Measurements from ENCODE around the gene CES4A. TPM values are rescaled to one million over a fixed set of nuclear protein-coding genes. Genes with fewer than 3 reads are reported as not detected.
"Not testable (repeated sequence)": the region's sequence is repeated elsewhere in the genome, so short reads cannot be mapped to it uniquely, and the experiment has no call there.

CES4A gene
- polyA plus RNA-seq, 1 experiment = 2.8 TPM

- ChIA-PET POLR2A (interaction anchor here (0.6 kb wide), 2 partner anchors 34 to 206 kb away, joined by 3 read pairs; no protein-coding TSS in a partner anchor), CTCF (interaction anchor here (0.6 to 2.0 kb wide), 4 partner anchors 10 to 317 kb away, joined by 3 to 6 read pairs (median 4); no protein-coding TSS in a partner anchor)
- no peak overlapping the region for H3K4me3 ChIP-seq (ENCODE audit: low read depth, low read length)
- no peak for TF ChIP-seq CTCF (IDR thresholded peaks at IDR 0.05; ENCODE audit: low read depth, low read length)
- H3K27me3 ChIP-seq (ENCODE audit: control insufficient read depth, insufficient read depth, low read length) = peaks cover 6% of the 10 kb centered on the region
- no peak overlapping the region for H3K27ac ChIP-seq (ENCODE audit: low read depth, low read length)
- no peaks in the 10 kb centered on the region for H3K9me3 ChIP-seq (ENCODE audit: control insufficient read depth, insufficient read depth, low read length)
- no peak for DNase-seq (ENCODE audit: low read depth, low spot score)
These were observed 44.3 kb upstream of the CES4A start for GRCh38 chr16:66944054-66944441.

- not testable (repeated sequence) for H3K9me3 ChIP-seq (ENCODE audit: control insufficient read depth, insufficient read depth, low read length); H3K27ac ChIP-seq (ENCODE audit: low read depth, low read length); DNase-seq (ENCODE audit: low read depth, low spot score); H3K4me3 ChIP-seq (ENCODE audit: low read depth, low read length)
- ChIA-PET POLR2A (interaction anchor here (0.7 kb wide), 1 partner anchor 387 kb away, joined by 3 read pairs; no protein-coding TSS in a partner anchor), CTCF (interaction anchor here (2.0 to 2.8 kb wide), 2 partner anchors 9 to 50 kb away, joined by 5 to 13 read pairs; no protein-coding TSS in a partner anchor)
- peaks cover 13% of the 10 kb centered on the region for H3K27me3 ChIP-seq (ENCODE audit: control insufficient read depth, insufficient read depth, low read length)
These were observed 43.4 kb upstream of the CES4A start for GRCh38 chr16:66944971-66945370.

GRCh38 chr16:66945939-66946338 lies 42.5 kb upstream of the CES4A start:
- H3K9me3 ChIP-seq (ENCODE audit: control insufficient read depth, insufficient read depth, low read length) = peaks cover under 1% of the 10 kb centered on the region; the same call in 1 of the 2 replicates
- POLR2A ChIA-PET = interaction anchor here (0.6 to 0.8 kb wide), 2 partner anchors 19 to 196 kb away, joined by 3 read pairs; no protein-coding TSS in a partner anchor
- H3K27ac ChIP-seq (ENCODE audit: low read depth, low read length) = no peak overlapping the region
- no peak overlapping the region for H3K4me3 ChIP-seq (ENCODE audit: low read depth, low read length)
- no peak for TF ChIP-seq CTCF (IDR thresholded peaks at IDR 0.05; ENCODE audit: low read depth, low read length)
- no peak for DNase-seq (ENCODE audit: low read depth, low spot score)
- peaks cover 17% of the 10 kb centered on the region for H3K27me3 ChIP-seq (ENCODE audit: control insufficient read depth, insufficient read depth, low read length)
- CTCF ChIA-PET = interaction anchor here (0.6 to 2.8 kb wide), 3 partner anchors 14 to 204 kb away, joined by 3 to 13 read pairs (median 7); no protein-coding TSS in a partner anchor

- Histone ChIP-seq H3K4me3 (ENCODE audit: low read depth, low read length) (no peak overlapping the region), H3K27ac (ENCODE audit: low read depth, low read length) (no peak overlapping the region), H3K27me3 (ENCODE audit: control insufficient read depth, insufficient read depth, low read length) (peaks cover 17% of the 10 kb centered on the region), H3K9me3 (ENCODE audit: control insufficient read depth, insufficient read depth, low read length) (peaks cover 3% of the 10 kb centered on the region; the same call in 1 of the 2 replicates)
- ChIA-PET POLR2A (interaction anchor here (0.8 kb wide), 1 partner anchor 195 kb away, joined by 3 read pairs; no protein-coding TSS in a partner anchor), CTCF (interaction anchor here (0.6 to 2.8 kb wide), 4 partner anchors 10 to 205 kb away, joined by 3 to 13 read pairs (median 6); no protein-coding TSS in a partner anchor)
- DNase-seq (ENCODE audit: low read depth, low spot score) = no peak
- TF ChIP-seq CTCF (IDR thresholded peaks at IDR 0.05; ENCODE audit: low read depth, low read length) = no peak
These were observed 41.8 kb upstream of the CES4A start for GRCh38 chr16:66946541-66946940.

GRCh38 chr16:66946974-66947301 lies 41.5 kb upstream of the CES4A start:
- ChIA-PET POLR2A (interaction anchor here (0.7 kb wide), 1 partner anchor 228 kb away, joined by 3 read pairs; no protein-coding TSS in a partner anchor), CTCF (interaction anchor here (1.0 to 2.8 kb wide), 4 partner anchors 10 to 55 kb away, joined by 3 to 13 read pairs (median 4); no protein-coding TSS in a partner anchor)
- Histone ChIP-seq H3K9me3 (ENCODE audit: control insufficient read depth, insufficient read depth, low read length) (peaks cover 4% of the 10 kb centered on the region; the same call in 1 of the 2 replicates), H3K27ac (ENCODE audit: low read depth, low read length) (no peak overlapping the region), H3K27me3 (ENCODE audit: control insufficient read depth, insufficient read depth, low read length) (peaks cover 17% of the 10 kb centered on the region), H3K4me3 (ENCODE audit: low read depth, low read length) (no peak overlapping the region)
- no peak for DNase-seq (ENCODE audit: low read depth, low spot score)
- no peak for TF ChIP-seq CTCF (IDR thresholded peaks at IDR 0.05; ENCODE audit: low read depth, low read length)

Data from AG04450 (cell line).